SK-N-MC (cell line): ENCODE measurements around the gene VGLL4.
A peak's percentile ranks its signal among the peaks of the same experiment; 100 is the strongest.

Source experiments
- DNase-seq: peaks from one replicate; pipeline ENCODE4 v3.0.0-alpha.2; 2011; ENCODE audit warnings: low read depth, low spot score
- H3K27ac ChIP-seq: fragments of 200-600 bp; sonication (generic); 2 replicates; pipeline ENCODE4 v1.5.1; 2016; ENCODE audit warnings: mixed run types
- H3K36me3 ChIP-seq: fragments of 200-600 bp; sonication (generic); 2 replicates; pipeline ENCODE4 v1.6.1; 2017; ENCODE audit warnings: antibody characterized with exemption, low read length, mixed read lengths; ENCODE audit not compliant: insufficient read depth
- H3K4me3 ChIP-seq: fragments of 200-600 bp; sonication (generic); 2 replicates; pipeline ENCODE4 v1.5.1; 2016
- H3K9ac ChIP-seq: fragments of 200-600 bp; sonication (generic); 2 replicates; pipeline ENCODE4 v1.8.0; 2017; ENCODE audit warnings: mixed run types, mixed read lengths; ENCODE audit not compliant: insufficient read length
- H3K9me3 ChIP-seq: fragments of 200-600 bp; sonication (generic); 2 replicates; pipeline ENCODE4 v1.6.1; 2017; ENCODE audit warnings: low read depth, mild to moderate bottlenecking, antibody characterized with exemption, low read length, moderate library complexity, mixed read lengths
- EZH2 ChIP-seq: fragments of 200-600 bp; sonication (generic); IDR thresholded peaks from one replicate; pipeline ENCODE4 v1.6.1; 2017; ENCODE audit warnings: antibody characterized with exemption
- FOXP2 ChIP-seq: optimal IDR thresholded peaks from 2 replicates; pipeline ENCODE3; 2011; ENCODE audit warnings: mild to moderate bottlenecking, moderate library complexity; ENCODE audit not compliant: insufficient read depth; ENCODE audit errors: extremely low read length, control extremely low read depth
- POLR2AphosphoS5 ChIP-seq: IDR thresholded peaks from 2 replicates; pipeline ENCODE4 v1.6.1; 2012; ENCODE audit warnings: mild to moderate bottlenecking, low read depth, low read length, borderline replicate concordance

The VGLL4 gene

DNA sequence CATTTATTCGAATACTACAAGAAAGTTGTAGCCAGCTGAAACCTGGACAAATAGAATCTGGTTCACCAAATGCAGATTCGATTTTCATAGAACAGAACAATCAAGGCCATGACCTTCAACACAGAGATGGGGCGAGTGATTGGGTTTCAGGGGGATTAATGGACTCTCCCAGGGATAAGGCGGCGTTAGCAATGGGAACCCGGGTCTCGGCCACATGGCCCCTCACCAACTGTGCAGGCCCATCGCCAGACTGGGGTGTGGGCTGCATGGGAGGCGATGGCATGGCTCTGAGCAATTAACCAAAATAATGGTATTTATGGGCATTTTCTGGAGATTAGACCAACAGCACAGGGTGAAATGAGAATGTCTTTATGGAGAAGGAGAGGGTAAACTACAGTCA lies 34.2 kb downstream of the VGLL4 start:
- TF ChIP-seq EZH2 (no peak), FOXP2 (no peak), POLR2AphosphoS5 (no peak)
- no peak overlapping the region for H3K9ac ChIP-seq
- no peak overlapping the region for H3K27ac ChIP-seq
- no peak for DNase-seq
- no peaks in the 10 kb centered on the region for H3K9me3 ChIP-seq
- H3K36me3 ChIP-seq: no peaks in the 10 kb centered on the region
- no peak overlapping the region for H3K4me3 ChIP-seq

DNA sequence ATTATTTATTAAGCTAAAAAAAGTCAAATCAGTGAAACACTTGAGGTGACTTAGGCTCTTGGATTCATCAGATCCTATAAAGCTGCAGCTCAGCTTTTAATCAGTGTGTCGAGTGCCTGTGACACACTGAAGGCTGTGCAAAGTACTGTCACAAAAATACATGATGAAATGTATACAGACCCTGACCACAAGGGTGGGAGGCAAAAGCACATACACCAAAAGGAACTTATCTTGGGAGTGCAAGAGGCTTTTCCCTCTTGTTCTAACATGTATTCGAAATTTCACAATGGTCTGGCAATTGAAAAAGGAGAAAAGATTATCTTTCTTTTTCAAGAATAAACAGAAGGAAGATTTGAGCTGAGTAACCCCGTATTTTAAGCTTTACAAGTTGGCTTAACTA lies 35.9 kb downstream of the VGLL4 start:
- Histone ChIP-seq H3K4me3 (peak overlapping the region; percentile 22; the same call in 1 of the 2 replicates), H3K9ac (peak overlapping the region; percentile 5), H3K9me3 (no peaks in the 10 kb centered on the region), H3K27ac (peak overlapping the region; percentile 67), H3K36me3 (no peaks in the 10 kb centered on the region)
- TF ChIP-seq POLR2AphosphoS5 (no peak), EZH2 (no peak), FOXP2 (no peak)
- DNase-seq: no peak

- Histone ChIP-seq H3K27ac (no peak overlapping the region), H3K9me3 (no peaks in the 10 kb centered on the region), H3K36me3 (no peaks in the 10 kb centered on the region)
These were observed 36.8 kb downstream of the VGLL4 start for GRCh38 chr3:11606865-11607440.

GRCh38 chr3:11606090-11606784 lies 37.5 kb downstream of the VGLL4 start:
- DNase-seq: no peak

More at GRCh38 chr3:11606865-11607440, 36.8 kb downstream of the VGLL4 start:
- DNase-seq: no peak
- TF ChIP-seq POLR2AphosphoS5: no peak
- TF ChIP-seq FOXP2: no peak
- no peak for TF ChIP-seq EZH2
- H3K4me3 ChIP-seq: no peak overlapping the region
- H3K9ac ChIP-seq: no peak overlapping the region

GRCh38 chr3:11605398-11605797 lies 38.3 kb downstream of the VGLL4 start:
- Histone ChIP-seq H3K9ac (no peak overlapping the region), H3K9me3 (no peaks in the 10 kb centered on the region), H3K27ac (no peak overlapping the region), H3K36me3 (no peaks in the 10 kb centered on the region), H3K4me3 (no peak overlapping the region)
- TF ChIP-seq EZH2 (no peak), FOXP2 (no peak), POLR2AphosphoS5 (no peak)
- DNase-seq: no peak

More at GRCh38 chr3:11606090-11606784, 37.5 kb downstream of the VGLL4 start:
- Histone ChIP-seq H3K27ac (no peak overlapping the region), H3K9me3 (no peaks in the 10 kb centered on the region), H3K9ac (no peak overlapping the region), H3K36me3 (no peaks in the 10 kb centered on the region), H3K4me3 (no peak overlapping the region)
- TF ChIP-seq FOXP2: no peak
- no peak for TF ChIP-seq POLR2AphosphoS5
- TF ChIP-seq EZH2: no peak

DNA sequence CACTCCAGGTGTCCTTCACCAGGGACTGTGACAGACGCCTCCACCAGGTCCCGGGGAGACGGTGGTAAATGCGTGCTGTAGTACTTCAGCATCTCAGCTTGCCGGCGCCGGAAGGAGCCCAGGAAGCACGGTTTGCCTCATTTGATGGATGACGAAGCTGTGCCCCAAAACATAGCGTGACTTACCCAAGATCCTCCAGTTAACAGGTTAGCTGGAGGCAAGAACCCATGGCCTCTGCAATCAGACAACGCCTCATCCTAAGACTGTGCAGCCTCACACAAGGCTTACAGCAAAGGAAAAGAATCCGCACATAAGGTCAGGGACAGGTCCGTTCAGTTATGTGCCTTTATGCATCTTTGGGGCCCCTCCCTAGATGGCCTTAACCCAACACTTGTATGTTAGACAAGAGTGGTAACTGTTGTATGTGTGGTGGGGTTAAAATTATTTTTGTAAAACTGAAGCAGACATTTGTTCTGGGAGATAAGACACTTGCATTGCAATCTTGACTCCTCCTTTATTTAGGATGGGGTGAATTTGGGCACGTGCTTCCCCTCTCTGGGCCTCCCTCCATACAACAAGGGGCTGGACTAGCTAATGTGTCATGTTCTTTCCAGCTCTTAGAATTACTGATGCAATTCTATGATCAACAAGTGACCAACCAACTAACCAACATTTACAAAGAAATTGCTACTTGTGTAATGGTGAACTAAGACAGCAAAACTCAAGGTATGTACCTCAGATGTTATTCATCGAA lies 39.4 kb downstream of the VGLL4 start:
- no peak for TF ChIP-seq FOXP2
- TF ChIP-seq EZH2: no peak
- no peak for TF ChIP-seq POLR2AphosphoS5
- Histone ChIP-seq H3K36me3 (no peaks in the 10 kb centered on the region), H3K27ac (peak overlapping the region; percentile 42; the same call in 1 of the 2 replicates), H3K4me3 (no peak overlapping the region), H3K9ac (no peak overlapping the region), H3K9me3 (no peaks in the 10 kb centered on the region)
- no peak for DNase-seq

DNA sequence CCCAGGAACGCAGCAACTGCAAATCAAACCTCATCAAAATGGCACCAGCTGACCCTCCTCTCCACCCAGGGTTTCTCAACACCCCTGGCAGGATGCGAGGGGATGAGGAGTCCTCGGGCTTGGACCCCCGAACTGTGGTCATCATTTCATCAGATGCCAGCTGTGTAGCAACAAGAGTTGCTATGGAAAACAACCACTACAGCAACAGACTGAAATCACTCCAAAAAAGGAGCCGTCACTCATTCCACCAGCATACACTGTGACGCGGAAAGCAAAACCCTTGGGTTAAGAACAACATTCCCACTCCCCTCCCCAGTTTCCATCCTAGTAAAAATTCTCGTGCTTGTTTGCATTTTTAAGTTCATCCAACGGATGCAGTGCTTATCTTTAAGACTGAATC lies 40.1 kb downstream of the VGLL4 start:
- TF ChIP-seq EZH2: no peak
- no peak for TF ChIP-seq POLR2AphosphoS5
- TF ChIP-seq FOXP2: no peak
- H3K9ac ChIP-seq: no peak overlapping the region
- no peaks in the 10 kb centered on the region for H3K9me3 ChIP-seq
- no peak for DNase-seq
- H3K4me3 ChIP-seq: no peak overlapping the region
- no peak overlapping the region for H3K27ac ChIP-seq
- H3K36me3 ChIP-seq: no peaks in the 10 kb centered on the region

DNA sequence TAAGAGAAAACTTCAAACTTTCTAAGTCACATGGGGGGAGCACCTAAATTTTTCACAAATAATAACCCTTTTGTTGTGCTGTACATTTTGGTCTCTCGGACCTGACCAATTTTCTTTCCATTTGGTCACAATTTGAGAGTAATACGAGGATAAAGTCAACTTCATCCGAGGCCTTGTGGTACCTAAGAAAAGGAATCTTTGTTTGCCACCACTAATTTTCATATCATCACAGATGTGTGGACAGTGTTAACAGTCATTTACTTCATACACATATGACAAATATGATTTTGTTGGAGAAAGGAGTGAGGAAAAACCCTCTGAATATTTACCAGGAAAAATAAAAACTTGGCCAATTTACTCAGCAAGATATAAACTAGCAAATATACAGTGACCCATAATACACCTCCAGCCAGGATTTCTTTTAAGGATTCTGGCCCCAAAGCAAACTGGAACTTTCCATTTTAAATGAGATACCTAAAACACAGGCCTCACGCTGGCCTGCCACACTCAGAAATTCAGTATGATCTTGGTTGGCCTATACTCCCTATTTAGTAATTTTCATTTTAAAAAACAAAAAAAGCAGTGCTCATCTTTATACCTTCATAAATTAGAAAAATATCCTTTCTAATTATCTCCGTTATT lies 40.7 kb downstream of the VGLL4 start:
- Histone ChIP-seq H3K27ac (peak overlapping the region; percentile 89; the same call in 1 of the 2 replicates), H3K9ac (no peak overlapping the region)
- TF ChIP-seq EZH2: no peak
- no peak for TF ChIP-seq FOXP2

More for the DNA sequence above, 40.7 kb downstream of the VGLL4 start:
- no peak for DNase-seq
- no peaks in the 10 kb centered on the region for H3K9me3 ChIP-seq
- H3K36me3 ChIP-seq: no peaks in the 10 kb centered on the region
- H3K4me3 ChIP-seq: no peak overlapping the region
